IPS DF 4.7 (cell line): ENCODE data around the gene GNA15.
"Not testable (repeated sequence)": the region's sequence is repeated elsewhere in the genome, so short reads cannot be mapped to it uniquely, and the experiment has no call there.

Source experiments
- DNase-seq: peaks from one replicate; pipeline ENCODE4 v3.0.0-alpha.2; 2013; ENCODE audit warnings: low spot score; ENCODE audit errors: extremely low read depth

GNA15 gene

GRCh38 chr19:3135961-3136683, at the start of gene GNA15:
Gene GNA15 (plus strand): TSS chr19:3136033. CDS start chr19:3136451, 418 bp downstream.
- no peak for DNase-seq

- no peak for DNase-seq
Observed at GRCh38 chr19:3087769-3088168, 48.1 kb upstream of the GNA15 start.

- DNase-seq = not testable (repeated sequence)
Observed at GRCh38 chr19:3089299-3089855, 46.5 kb upstream of the GNA15 start.

GRCh38 chr19:3094601-3095440, 41.0 kb upstream of the GNA15 start:
- DNase-seq = no peak

GRCh38 chr19:3095441-3096191, 40.2 kb upstream of the GNA15 start:
- DNase-seq = no peak

GRCh38 chr19:3096267-3096901, 39.4 kb upstream of the GNA15 start:
- no peak for DNase-seq

- no peak for DNase-seq
Observed at GRCh38 chr19:3096902-3097326, 38.9 kb upstream of the GNA15 start.

- DNase-seq = no peak
Observed at GRCh38 chr19:3097442-3097871, 38.4 kb upstream of the GNA15 start.

- DNase-seq = no peak
Observed at GRCh38 chr19:3098141-3098514, 37.7 kb upstream of the GNA15 start.

GRCh38 chr19:3098515-3099346, 37.1 kb upstream of the GNA15 start:
- no peak for DNase-seq

- DNase-seq = no peak
Observed at GRCh38 chr19:3099347-3100145, 36.3 kb upstream of the GNA15 start.

- DNase-seq = no peak
Observed at GRCh38 chr19:3100331-3100730, 35.5 kb upstream of the GNA15 start.

- no peak for DNase-seq
Observed at GRCh38 chr19:3100747-3101730, 34.8 kb upstream of the GNA15 start.

GRCh38 chr19:3102239-3103140, 33.3 kb upstream of the GNA15 start:
- DNase-seq = no peak

GRCh38 chr19:3104708-3104983, 31.2 kb upstream of the GNA15 start:
- DNase-seq = no peak

- no peak for DNase-seq
Observed at GRCh38 chr19:3105641-3106508, 30.0 kb upstream of the GNA15 start.
